ENCODE measurements around the gene GRN. TPM values are rescaled to one million over a fixed set of nuclear protein-coding genes. Genes with fewer than 3 reads are reported as not detected.

Gene GRN
- total and polyA plus RNA-seq, 2 of the 13 experiments (the other 11 are each of a cell fraction or from before 2014, with no cell fraction given), result 86.6 to 143 TPM

DNA sequence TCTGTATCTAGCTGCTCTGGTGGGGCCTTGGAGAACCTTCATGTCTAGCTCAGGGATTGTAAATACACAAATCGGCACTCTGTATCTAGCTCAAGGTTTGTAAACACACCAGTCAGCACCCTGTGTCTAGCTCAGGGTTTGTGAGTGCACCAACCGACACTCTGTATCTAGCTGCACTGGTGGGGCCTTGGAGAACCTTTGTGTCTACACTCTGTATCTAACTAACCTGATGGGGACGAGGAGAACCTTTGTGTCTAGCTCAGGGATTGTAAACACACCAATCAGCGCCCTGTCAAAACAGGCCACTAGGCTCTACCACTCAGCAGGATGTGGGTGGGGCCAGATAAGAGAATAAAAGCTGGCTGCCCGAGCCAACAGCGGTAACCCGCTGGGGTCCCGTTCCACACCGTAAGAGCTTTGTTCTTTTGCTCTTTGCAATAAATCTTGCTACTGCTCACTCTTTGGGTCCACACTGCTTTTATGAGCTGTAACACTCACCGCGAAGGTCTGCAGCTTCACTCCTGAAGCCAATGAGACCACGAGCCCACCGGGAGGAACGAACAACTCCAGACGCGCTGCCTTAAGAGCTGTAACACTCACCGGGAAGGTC, 24.4 kb downstream of the GRN start (continued):
- TF ChIP-seq, protein P1, sequence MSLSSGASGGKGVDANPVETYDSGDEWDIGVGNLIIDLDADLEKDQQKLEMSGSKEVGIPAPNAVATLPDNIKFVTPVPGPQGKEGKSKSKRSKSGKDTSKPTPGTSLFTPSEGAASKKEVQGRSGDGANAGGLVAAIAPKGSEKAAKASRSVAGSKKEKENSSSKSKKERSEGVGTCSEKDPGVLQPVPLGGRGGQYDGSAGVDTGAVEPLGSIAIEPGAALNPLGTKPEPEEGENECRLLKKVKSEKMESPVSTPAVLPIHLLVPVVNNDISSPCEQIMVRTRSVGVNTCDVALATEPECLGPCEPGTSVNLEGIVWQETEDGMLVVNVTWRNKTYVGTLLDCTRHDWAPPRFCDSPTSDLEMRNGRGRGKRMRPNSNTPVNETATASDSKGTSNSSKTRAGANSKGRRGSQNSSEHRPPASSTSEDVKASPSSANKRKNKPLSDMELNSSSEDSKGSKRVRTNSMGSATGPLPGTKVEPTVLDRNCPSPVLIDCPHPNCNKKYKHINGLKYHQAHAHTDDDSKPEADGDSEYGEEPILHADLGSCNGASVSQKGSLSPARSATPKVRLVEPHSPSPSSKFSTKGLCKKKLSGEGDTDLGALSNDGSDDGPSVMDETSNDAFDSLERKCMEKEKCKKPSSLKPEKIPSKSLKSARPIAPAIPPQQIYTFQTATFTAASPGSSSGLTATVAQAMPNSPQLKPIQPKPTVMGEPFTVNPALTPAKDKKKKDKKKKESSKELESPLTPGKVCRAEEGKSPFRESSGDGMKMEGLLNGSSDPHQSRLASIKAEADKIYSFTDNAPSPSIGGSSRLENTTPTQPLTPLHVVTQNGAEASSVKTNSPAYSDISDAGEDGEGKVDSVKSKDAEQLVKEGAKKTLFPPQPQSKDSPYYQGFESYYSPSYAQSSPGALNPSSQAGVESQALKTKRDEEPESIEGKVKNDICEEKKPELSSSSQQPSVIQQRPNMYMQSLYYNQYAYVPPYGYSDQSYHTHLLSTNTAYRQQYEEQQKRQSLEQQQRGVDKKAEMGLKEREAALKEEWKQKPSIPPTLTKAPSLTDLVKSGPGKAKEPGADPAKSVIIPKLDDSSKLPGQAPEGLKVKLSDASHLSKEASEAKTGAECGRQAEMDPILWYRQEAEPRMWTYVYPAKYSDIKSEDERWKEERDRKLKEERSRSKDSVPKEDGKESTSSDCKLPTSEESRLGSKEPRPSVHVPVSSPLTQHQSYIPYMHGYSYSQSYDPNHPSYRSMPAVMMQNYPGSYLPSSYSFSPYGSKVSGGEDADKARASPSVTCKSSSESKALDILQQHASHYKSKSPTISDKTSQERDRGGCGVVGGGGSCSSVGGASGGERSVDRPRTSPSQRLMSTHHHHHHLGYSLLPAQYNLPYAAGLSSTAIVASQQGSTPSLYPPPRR (CRISPR knock-in tag; IDR thresholded peaks at IDR 0.05; ENCODE audit: borderline replicate concordance), result peak; percentile 22; the same call in 1 of the 2 replicates
- 0 out of 2 replicates have a peak, but pooled peaks have one; percentile 41 for TF ChIP-seq GATA4 (IDR thresholded peaks at IDR 0.05; ENCODE audit: borderline replicate concordance, low read depth)
- TF ChIP-seq ZNF816 (CRISPR knock-in tag; IDR thresholded peaks at IDR 0.05; ENCODE audit: borderline replicate concordance), result peak; percentile 59; the same call in 1 of the 2 replicates
- 0 out of 2 replicates have a peak, but pooled peaks have one; percentile 48 for TF ChIP-seq MEF2D (CRISPR knock-in tag; IDR thresholded peaks at IDR 0.05)
- TF ChIP-seq, protein P2, sequence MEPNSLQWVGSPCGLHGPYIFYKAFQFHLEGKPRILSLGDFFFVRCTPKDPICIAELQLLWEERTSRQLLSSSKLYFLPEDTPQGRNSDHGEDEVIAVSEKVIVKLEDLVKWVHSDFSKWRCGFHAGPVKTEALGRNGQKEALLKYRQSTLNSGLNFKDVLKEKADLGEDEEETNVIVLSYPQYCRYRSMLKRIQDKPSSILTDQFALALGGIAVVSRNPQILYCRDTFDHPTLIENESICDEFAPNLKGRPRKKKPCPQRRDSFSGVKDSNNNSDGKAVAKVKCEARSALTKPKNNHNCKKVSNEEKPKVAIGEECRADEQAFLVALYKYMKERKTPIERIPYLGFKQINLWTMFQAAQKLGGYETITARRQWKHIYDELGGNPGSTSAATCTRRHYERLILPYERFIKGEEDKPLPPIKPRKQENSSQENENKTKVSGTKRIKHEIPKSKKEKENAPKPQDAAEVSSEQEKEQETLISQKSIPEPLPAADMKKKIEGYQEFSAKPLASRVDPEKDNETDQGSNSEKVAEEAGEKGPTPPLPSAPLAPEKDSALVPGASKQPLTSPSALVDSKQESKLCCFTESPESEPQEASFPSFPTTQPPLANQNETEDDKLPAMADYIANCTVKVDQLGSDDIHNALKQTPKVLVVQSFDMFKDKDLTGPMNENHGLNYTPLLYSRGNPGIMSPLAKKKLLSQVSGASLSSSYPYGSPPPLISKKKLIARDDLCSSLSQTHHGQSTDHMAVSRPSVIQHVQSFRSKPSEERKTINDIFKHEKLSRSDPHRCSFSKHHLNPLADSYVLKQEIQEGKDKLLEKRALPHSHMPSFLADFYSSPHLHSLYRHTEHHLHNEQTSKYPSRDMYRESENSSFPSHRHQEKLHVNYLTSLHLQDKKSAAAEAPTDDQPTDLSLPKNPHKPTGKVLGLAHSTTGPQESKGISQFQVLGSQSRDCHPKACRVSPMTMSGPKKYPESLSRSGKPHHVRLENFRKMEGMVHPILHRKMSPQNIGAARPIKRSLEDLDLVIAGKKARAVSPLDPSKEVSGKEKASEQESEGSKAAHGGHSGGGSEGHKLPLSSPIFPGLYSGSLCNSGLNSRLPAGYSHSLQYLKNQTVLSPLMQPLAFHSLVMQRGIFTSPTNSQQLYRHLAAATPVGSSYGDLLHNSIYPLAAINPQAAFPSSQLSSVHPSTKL (CRISPR knock-in tag; IDR thresholded peaks at IDR 0.05), result peak; percentile 8; the same call in 1 of the 2 replicates
- TF ChIP-seq, protein P3, sequence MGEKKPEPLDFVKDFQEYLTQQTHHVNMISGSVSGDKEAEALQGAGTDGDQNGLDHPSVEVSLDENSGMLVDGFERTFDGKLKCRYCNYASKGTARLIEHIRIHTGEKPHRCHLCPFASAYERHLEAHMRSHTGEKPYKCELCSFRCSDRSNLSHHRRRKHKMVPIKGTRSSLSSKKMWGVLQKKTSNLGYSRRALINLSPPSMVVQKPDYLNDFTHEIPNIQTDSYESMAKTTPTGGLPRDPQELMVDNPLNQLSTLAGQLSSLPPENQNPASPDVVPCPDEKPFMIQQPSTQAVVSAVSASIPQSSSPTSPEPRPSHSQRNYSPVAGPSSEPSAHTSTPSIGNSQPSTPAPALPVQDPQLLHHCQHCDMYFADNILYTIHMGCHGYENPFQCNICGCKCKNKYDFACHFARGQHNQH (CRISPR knock-in tag; IDR thresholded peaks at IDR 0.05), result peak; percentile 55
- peak; percentile 66 for TF ChIP-seq MIER3 (CRISPR knock-in tag; IDR thresholded peaks at IDR 0.05; ENCODE audit: borderline replicate concordance)
- TF ChIP-seq SOX5 (CRISPR knock-in tag; IDR thresholded peaks at IDR 0.05; ENCODE audit: borderline replicate concordance), result peak; percentile 77; the same call in 1 of the 2 replicates
- TF ChIP-seq ZNF547 (CRISPR knock-in tag; IDR thresholded peaks at IDR 0.05), result 0 out of 2 replicates have a peak, but pooled peaks have one; percentile 67
- peak; percentile 75 for TF ChIP-seq KLF6 (CRISPR knock-in tag; IDR thresholded peaks at IDR 0.05)
- TF ChIP-seq MED1 (CRISPR knock-in tag; IDR thresholded peaks at IDR 0.05), result peak; percentile 73
- TF ChIP-seq GLI4 (CRISPR knock-in tag; IDR thresholded peaks at IDR 0.05; ENCODE audit: borderline replicate concordance), result peak; percentile 17; the same call in 1 of the 2 replicates
- TF ChIP-seq ZMYM4 (CRISPR knock-in tag; IDR thresholded peaks at IDR 0.05), result peak; percentile 100
- TF ChIP-seq NFYC (CRISPR knock-in tag; IDR thresholded peaks at IDR 0.05), result peak; percentile 86
- peak; percentile 33; the same call in 1 of the 2 replicates for TF ChIP-seq KAT7 (CRISPR knock-in tag; IDR thresholded peaks at IDR 0.05; ENCODE audit: borderline replicate concordance)
- TF ChIP-seq, protein P4, sequence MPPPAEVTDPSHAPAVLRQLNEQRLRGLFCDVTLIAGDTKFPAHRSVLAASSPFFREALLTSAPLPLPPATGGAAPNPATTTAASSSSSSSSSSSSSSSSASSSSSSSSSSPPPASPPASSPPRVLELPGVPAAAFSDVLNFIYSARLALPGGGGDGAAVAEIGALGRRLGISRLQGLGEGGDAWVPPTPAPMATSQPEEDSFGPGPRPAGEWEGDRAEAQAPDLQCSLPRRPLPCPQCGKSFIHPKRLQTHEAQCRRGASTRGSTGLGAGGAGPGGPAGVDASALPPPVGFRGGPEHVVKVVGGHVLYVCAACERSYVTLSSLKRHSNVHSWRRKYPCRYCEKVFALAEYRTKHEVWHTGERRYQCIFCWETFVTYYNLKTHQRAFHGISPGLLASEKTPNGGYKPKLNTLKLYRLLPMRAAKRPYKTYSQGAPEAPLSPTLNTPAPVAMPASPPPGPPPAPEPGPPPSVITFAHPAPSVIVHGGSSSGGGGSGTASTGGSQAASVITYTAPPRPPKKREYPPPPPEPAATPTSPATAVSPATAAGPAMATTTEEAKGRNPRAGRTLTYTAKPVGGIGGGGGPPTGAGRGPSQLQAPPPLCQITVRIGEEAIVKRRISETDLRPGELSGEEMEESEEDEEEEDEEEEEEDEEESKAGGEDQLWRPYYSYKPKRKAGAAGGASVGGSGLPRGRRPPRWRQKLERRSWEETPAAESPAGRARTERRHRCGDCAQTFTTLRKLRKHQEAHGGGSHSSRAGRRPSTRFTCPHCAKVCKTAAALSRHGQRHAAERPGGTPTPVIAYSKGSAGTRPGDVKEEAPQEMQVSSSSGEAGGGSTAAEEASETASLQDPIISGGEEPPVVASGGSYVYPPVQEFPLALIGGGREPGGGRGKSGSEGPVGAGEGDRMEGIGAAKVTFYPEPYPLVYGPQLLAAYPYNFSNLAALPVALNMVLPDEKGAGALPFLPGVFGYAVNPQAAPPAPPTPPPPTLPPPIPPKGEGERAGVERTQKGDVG (CRISPR knock-in tag; IDR thresholded peaks at IDR 0.05; ENCODE audit: borderline replicate concordance), result peak; percentile 53; the same call in 1 of the 2 replicates
